GM12892 (cell line): ENCODE data around the gene KLHL9.
A peak's percentile ranks its signal among the peaks of the same experiment; 100 is the strongest.

Experiments
- DNase-seq: peaks from one replicate; pipeline ENCODE4 v3.0.0; 2011; ENCODE audit not compliant: insufficient read length
- FAIRE-seq: peaks from 2 replicates; lab custom pipeline; 2011; peaks lifted over from hg19 to GRCh38; lab: Jason Lieb, UNC
- POLR2A ChIP-seq: IDR thresholded peaks from 2 replicates; pipeline ENCODE4 v1.6.1; 2011; ENCODE audit warnings: low read depth, low read length, control low read depth
- POLR2AphosphoS5 ChIP-seq: IDR thresholded peaks from 2 replicates; pipeline ENCODE4 v1.6.1; 2011; ENCODE audit warnings: low read depth, low read length, control low read depth
- TAF1 ChIP-seq: IDR thresholded peaks from 2 replicates; pipeline ENCODE4 v1.6.1; 2011; ENCODE audit warnings: low read depth, mild to moderate bottlenecking, control low read depth, low read length, borderline replicate concordance

The KLHL9 gene

DNA sequence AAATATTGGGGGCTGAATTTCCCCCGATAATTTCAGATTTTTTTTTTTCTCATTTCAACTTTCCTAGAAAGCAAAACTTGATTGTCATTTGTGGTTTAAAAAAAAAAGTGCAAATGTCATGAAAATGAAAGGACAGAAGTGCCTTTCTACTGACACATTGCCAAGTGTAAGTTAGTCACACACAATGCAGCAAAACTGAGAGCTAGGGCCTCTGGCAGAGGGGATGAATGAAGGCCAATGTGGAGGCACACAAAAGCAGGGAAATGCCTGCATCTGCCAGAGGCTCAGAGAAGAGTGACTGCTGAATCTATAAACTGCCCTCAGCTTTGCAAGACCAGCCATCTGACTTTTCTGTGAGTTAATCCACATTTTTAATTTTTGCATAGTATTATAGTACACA, 23.3 kb downstream of the KLHL9 start:
- no peak for DNase-seq
- FAIRE-seq: no peak
- TF ChIP-seq POLR2A: no peak
- TF ChIP-seq POLR2AphosphoS5: no peak
- no peak for TF ChIP-seq TAF1

DNA sequence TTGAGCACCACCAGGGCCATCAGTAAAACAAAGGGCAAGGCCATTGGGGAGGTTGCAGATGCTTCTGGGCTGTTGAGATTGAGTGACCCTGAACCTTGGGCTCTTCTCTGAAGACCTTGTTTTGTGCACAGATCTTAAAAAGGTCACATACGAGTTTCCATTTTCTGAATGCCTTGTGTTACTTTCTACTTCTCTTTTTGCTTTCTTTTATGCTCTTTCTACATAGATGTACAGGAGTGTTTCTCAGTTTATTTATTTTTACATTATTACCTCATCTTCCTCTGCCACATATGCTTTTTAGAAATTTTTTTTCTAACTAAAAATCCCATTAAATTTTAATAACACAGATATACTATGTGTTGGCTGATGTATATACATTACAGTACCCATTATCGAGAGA, 30.0 kb downstream of the KLHL9 start, which contains the start of gene IFNA5:
Gene IFNA5 (minus strand): TSS at position 101 of the 400 bp plus-strand sequence. CDS start 57 bp downstream, at position 44.
- DNase-seq (no peak), FAIRE-seq (no peak)
- no peak for TF ChIP-seq TAF1

DNA sequence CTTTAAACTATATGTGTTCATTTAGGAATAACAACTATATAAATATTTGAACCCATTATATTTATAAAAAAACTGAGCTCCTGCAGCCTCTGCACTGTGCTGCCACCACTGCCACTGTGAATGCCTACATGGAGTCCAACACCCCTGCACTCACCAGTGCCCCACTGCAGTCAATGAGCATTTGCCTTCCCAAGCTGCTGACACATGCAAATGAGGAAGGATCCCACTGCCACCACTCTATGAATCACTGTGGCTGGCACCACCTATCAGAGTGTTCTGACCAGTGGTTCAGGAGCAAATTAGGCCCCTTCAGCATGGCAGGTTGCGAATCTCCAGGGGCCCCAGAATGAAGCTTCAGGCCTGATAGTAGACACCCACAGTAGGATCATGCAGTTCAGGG, 39.2 kb downstream of the KLHL9 start:
- DNase-seq: no peak
- no peak for FAIRE-seq
- TF ChIP-seq POLR2A (no peak), POLR2AphosphoS5 (no peak), TAF1 (no peak)

DNA sequence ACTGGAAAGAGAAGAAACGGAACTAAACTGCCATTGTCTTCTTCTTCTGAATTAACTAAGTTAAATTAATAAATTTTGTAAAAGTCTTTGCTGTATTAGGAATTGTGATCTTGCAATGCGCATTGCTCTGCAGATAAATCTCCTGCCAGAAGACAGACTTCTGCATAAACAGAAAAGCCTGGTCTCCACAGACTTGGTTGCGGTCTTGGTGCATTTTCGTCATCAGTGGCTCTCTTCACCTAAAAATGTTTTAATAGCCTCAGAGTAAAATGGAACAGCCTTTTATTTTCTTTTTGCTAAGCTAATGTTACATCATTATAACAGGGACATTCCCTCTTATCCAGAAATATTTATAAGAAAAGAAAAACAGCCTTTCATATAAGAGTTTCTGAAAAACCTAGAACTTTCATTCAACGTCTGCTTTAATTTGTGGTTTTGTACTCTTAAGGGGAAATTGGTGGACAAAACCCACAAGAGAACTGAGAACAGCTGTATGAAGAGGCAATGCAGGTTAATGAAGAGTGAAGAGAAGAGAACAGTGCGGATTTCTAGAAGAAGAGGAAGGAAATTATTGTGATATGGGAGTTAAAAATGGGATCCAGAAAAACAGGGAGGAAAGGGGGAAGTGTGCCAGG, 40.2 kb downstream of the KLHL9 start:
- FAIRE-seq (no peak), DNase-seq (no peak)
- TF ChIP-seq POLR2AphosphoS5 (no peak), POLR2A (no peak), TAF1 (no peak)

DNA sequence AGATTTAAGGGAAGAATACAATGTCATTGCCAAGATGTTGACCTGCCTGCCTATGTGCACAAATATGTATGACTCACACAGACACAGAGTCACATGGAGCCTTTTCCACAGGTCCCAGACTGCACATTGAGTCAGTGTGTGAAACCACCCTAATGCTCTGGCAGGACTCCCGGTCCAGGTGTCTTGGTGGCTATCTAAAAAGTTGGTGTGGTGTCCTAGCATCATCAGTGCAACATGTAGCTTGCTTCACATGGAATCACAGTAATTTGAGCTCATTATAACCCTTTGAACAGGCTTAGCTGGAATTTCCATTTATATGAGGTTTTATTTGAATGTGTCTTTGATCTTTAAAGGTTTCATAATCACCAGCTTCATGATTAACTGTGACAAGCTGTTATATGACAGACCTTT, 40.8 kb downstream of the KLHL9 start:
- FAIRE-seq (no peak), DNase-seq (no peak)
- TF ChIP-seq POLR2A: no peak
- TF ChIP-seq TAF1: no peak
- TF ChIP-seq POLR2AphosphoS5: no peak

DNA sequence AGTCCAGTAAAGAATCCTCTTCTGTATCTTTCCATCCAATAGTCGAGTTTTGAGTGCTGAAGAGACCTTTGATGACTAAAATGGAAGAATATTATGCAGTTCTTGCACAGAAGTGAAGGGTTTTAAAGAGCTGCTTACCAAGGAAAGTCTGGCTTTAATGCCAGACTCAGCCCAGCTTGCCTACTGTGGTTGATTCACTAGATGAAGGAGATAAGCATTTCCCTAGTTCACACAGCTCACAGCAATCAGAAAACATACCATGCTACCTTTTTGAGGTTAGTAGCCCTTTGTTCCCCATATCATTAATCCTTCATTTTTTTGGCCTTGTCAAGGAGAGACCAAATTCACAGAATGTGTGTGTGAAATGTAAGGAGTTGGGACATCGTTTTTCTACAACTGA, 45.4 kb downstream of the KLHL9 start:
- no peak for FAIRE-seq

DNA sequence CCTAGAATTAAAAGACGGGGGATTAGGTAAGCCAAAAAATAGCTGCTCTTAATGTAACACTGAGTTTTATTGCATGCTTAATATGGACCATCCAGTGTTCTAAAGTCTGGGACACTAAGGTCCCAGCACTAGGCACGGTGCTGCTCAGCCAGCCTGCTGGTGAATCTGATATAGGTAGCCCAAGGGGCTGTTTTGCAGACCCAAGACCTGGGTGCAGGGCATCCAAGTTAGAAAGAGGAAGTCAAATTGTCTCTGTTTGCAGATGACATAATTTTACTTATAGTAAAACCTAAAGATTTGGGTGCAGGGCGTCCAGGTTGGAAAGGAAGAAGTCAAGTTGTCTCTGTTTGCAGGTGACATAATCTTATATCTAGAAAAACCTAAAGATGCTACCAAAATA, 47.9 kb downstream of the KLHL9 start:
- FAIRE-seq (no peak), DNase-seq (no peak)
- TF ChIP-seq POLR2AphosphoS5 (no peak), TAF1 (no peak), POLR2A (no peak)

More for the DNA sequence above, 45.4 kb downstream of the KLHL9 start:
- TF ChIP-seq POLR2A (no peak), POLR2AphosphoS5 (no peak), TAF1 (no peak)
- no peak for DNase-seq

DNA sequence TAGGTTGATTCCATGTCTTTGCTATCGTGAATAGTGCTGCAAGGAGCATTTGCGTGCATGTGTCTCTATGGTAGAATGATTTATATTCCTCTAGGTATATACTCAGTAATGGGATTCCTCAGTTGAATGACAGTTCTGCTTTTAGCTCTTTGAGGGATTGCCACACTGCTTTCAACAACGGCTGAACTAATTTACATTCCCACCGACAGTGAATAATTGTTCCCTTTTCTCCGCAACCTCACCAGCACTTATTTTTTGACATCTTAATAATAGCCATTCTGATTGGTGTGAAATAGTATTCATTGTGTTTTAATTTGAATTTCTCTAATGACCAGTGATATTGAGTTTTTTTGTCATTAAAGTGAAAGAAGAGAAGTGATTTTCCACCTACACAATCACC, 48.5 kb downstream of the KLHL9 start:
- DNase-seq (no peak), FAIRE-seq (no peak)
- TF ChIP-seq POLR2AphosphoS5: no peak
- no peak for TF ChIP-seq TAF1
- TF ChIP-seq POLR2A: no peak

DNA sequence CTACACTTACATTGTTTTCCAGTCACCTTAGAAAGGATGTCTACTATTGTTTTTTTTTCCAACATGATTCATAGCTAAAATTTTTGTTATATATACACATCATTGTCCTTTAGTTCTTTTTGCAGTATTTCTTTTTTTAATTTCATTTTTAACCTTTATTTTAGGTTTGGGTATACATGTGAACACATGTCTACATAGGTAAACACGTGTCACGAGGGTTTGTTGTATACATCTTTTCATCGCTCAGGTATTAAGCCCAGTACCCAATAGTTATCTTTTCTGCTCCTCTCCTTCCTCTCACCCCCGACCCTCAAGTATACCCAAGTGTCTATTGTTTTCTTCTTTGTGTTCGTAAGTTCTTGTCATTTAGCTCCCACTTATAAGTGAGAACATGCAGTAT, 49.1 kb downstream of the KLHL9 start:
- FAIRE-seq: no peak
- TF ChIP-seq POLR2AphosphoS5 (no peak), TAF1 (no peak), POLR2A (no peak)
- no peak for DNase-seq

DNA sequence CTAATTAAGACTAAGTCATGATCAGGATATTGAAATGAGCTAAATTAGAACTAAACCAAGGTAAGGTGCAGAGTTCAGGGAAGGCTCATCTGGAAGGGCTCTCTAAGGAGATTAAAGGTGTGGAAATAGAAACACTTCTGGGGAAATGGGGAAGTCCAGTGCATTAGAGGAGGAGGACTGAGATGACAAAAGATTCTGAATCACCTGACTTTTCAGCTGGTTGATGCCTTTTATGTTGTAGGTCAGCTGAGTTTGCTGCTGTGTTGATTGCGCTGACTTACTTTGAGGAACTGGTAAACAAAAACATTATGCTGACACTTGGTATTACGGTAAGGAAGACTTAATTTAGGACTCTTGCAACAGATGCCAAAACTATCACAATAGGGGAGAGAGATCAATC, 53.9 kb downstream of the KLHL9 start:
- no peak for TF ChIP-seq POLR2A
- no peak for TF ChIP-seq TAF1
- TF ChIP-seq POLR2AphosphoS5: no peak
- DNase-seq (no peak), FAIRE-seq (peak; percentile 51)
